Transverse colon (tissue), 3 donors: Measurements from ENCODE around the gene IL12RB1.

ENCODE experiments used
- CTCF ChIP-seq, 5 experiments: fragments of 200-600 bp in 3 of 5; fragments of 450-650 bp in 2 of 5; sonication (generic) in 3 of 5; IDR thresholded peaks; 1 replicate in 2 of 5; 2 replicates in 3 of 5; pipeline ENCODE4 v1.5.1; 2016 to 2017; ENCODE audit warnings: antibody characterized with exemption in 5 of 5, inconsistent platforms in 3 of 5, mild to moderate bottlenecking in 2 of 5, moderate library complexity in 1 of 5
- EP300 ChIP-seq: sonication (generic); formaldehyde crosslinking; IDR thresholded peaks from one replicate; pipeline ENCODE4 v1.6.1; 2017; ENCODE audit warnings: antibody characterized with exemption, low read depth
- POLR2A ChIP-seq: fragments of 450-650 bp; IDR thresholded peaks from one replicate; pipeline ENCODE4 v1.6.1; 2016; ENCODE audit warnings: antibody characterized with exemption, mild to moderate bottlenecking, moderate library complexity

DNA sequence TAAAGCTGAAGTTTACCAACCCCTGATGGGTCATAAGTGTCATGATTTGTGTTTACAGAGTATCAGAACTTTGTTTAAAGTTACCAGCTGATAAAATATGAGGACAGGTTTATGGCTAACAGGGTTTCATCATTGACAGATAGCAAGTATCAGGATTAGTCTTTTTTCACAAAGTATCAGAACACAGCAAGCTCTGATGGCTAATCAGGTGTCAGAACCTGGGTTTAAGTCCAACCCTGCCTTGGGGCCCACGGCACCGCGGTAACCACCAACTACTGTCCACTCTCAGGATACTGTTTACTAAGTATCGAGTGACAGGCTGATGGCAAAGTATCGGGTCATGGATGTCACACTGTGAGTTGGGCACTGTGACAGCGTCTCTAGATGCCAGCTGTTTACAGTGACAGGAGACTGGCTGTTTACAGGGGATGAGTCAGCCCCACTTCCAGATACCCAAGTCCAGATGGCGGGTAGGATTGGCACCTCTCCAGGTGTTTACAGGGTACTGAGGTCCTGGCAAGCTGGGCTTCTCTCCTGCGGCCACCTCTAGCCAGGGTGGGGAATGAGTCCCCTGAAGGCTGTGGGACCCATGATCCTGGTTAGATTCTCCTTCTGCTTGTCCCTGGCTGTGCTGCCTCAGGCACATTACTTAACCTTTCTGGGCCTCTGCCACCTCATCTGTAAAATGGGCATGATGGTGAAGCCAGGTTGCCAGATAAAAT, 57.0 kb downstream of the IL12RB1 start:
- TF ChIP-seq CTCF (IDR thresholded peaks at IDR 0.05), result no peak
- no peak for TF ChIP-seq POLR2A
- TF ChIP-seq EP300, result no peak
